HG03159 (cell line): ENCODE measurements around the gene LIPH.
"Not testable (repeated sequence)": the region's sequence is repeated elsewhere in the genome, so short reads cannot be mapped to it uniquely, and the experiment has no call there.

Source experiments
- ATAC-seq: cut with Tn5 transposase; IDR thresholded peaks from one replicate; pipeline ENCODE4 v1.9.1; 2021; ENCODE audit warnings: mild to moderate bottlenecking, moderate library complexity; ENCODE audit not compliant: unreplicated experiment

The LIPH gene

DNA sequence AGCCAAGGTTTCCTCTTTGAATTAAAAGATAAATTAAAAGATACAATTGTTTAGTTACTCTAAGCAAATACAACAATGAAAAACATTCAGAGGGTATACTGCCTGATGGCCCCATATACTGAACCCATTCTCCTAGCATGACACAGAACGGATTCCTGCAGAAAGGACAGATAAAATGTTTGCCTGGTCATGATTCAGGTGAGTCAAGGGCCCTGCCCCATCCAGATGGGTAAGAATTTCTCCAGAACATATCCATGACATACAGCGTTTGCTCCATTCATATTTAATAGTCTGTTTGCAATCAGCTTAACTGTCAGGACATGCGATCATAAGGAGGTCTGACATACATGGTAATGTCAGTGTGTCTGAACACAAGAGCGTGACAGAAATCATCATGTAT is 62.1 kb downstream of the LIPH start:
- ATAC-seq, result no peak

DNA sequence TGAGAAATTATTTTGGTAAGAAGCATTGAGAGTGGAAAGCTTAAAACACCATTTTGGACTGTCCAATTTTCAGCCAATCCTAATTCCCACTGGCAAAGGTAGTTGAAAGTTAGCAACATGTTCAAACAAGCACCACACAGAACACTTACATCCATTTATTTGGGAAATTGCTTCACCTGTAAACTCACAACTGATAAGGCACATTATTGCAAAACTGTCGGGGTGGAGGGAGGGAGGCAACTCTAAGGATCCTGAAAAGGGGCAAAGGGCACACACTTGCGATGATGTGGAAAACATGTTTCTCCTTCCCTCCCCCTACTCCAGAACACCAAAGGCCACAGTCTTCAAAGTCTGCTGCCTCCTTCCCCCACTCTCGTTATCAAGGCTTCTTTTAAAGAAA is 62.9 kb downstream of the LIPH start:
- no peak for ATAC-seq

DNA sequence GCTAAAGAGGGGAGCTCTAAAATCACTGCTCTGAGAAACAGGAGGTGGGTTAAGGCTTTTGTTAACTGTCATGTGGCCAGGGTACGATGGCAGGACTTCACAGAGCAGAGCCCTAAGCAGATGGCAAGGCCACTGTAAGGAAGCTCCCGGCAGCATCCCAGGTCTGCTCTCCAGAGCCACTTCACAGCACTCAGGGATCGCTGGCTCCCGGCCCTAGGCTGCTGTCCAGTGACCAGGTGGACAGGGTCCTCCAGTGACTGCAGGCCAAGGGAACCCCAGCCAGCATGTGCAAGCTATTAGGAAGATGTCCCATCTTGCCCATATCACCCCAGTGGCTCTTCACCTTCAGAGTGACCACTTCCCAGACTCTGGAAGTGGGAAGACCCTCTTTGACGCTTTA is 63.9 kb downstream of the LIPH start:
- ATAC-seq, result no peak

DNA sequence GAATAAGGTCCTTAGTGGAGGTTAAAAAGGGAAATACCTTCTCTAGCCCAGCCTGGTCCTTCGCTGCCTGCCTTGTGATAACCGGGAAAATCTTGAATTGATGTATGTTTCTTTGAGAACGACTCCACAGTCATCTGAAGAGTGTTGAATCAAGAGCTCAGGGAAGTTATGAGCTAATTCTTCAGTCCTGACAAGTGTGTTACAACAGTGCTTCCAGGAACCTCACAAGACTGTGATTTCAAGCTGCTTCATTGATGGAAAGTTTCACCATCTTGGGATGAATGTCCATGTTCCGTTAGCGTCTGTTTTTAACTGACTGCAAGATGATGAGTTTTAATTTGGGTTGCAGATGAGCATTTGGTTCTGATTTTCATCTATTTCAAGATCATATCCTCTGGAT is 66.0 kb downstream of the LIPH start:
- ATAC-seq, result no peak

DNA sequence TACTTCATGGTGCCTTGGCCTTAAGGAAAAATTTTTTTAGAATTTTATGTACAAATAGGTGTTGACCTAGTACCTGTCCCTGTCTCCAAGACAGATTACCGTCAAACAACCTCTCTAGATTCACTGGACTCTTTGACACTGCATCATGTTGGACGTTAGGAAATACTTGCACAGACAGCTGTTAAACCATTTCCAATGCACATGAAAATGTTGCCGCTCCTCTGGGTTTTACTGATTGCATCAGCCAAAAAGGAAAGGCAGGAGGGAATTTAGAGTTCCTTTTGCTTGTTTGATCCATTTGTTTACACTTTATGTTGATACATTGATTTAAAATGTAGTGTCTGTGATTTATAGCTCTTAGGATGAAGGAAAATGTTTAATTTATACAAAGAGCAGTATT is 68.1 kb downstream of the LIPH start:
- no peak for ATAC-seq

DNA sequence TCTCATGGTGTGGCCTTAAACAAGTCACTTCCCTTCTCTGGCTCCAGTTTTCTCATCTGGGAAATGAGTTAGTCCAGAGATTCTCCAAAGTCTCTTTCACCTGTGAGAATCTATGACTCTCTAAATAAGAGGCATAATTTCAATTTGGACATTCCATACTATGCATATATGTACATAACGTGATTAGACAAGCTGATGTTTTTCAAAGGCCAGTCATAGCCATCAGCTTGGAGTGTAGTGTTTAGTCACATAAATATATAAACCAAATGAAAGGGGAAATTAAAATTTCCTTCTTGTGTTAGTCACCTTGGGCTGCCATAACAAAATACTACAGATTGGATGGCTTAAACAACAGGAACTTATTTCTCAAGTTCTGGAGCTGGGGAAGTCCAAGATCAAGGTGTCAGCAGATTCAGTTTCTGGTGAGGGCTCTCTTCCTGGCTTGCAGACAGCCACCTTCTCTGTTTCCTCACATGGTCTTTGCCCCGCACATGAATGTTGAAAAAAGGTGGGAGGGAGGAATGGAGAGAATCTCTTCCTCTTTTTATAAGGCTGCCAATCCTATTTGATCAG is 72.9 kb downstream of the LIPH start:
- no peak for ATAC-seq

DNA sequence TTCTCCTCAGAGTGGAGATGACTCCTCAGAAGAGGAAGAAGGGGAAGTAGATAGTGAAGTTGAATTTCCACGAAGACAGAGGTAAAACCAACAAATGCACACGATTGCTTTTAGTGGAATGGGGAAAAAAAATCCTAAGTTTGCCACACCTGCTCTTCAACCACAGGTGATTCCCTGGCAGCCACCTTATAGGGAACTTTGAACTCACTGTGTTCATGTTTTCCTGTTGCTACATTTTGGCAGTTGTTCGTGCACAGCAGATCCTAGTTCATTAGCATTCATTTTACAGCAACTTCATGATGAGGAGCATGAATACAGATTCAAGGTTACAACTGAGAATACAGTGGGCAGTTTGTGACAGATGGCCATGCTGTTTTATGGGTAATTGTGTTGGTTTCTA is 75.1 kb downstream of the LIPH start:
- ATAC-seq, result no peak

DNA sequence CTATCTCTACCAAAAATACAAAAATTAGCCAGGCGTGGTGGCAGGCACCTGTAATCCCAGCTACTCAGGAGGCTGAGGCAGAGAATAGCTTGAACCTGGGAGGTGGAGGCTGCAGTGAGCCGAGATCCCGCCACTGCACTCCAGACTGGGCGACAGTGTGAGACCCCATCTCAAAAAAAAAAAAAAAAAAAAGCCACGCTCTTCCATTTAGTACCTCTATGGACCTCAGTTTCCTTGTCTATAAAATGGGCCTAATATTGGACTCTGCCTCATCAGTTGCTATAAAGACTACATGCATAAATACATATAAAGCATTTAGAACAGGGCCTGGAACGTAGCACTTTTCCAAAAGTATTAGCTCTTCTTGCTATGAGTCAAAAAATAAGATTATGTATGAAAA is 77.5 kb downstream of the LIPH start:
- not testable (repeated sequence) for ATAC-seq

DNA sequence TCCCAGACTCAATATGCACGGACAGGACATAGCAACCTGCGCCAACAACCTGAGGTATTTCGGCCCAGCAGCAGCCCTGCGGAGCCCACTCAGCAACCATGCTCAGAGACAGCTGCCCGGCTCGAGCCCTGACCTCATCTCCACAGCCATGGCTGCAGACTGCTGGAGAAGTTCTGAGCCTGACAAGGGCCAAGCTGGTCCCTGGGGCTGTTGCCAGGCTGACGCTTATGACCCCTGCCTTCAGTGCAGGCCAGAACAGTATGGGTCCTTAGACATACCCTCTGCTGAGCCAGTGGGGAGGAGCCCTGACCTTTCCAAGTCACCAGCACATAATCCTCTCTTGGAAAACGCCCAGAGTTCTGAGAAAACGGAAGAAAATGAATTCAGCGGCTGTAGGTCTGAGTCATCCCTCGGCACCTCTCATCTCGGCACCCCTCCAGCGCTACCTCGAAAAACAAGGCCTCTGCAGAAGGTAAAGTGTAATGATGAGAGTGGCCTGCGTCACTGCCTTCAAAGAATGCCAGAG is 79.0 kb downstream of the LIPH start:
- no peak for ATAC-seq

DNA sequence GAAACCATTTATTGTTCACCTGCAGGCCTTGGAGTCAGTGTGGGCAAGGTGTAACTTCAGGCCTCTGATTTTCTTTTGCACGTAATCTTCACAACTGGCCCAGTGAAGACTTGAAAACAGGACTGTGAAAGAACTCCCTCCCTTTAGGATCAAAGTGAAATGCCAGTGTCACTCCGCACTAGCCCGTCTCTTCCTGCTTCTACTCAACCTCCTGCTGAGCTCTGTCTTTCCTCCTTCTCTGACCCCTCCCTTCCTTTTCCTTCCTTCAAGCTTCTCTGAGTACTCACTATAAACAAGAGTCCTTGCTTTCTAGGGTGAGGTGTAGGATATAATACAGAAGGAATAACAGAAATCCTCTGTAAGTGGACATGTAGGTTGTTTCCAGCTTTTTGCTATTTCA is 82.1 kb downstream of the LIPH start:
- ATAC-seq, result no peak

DNA sequence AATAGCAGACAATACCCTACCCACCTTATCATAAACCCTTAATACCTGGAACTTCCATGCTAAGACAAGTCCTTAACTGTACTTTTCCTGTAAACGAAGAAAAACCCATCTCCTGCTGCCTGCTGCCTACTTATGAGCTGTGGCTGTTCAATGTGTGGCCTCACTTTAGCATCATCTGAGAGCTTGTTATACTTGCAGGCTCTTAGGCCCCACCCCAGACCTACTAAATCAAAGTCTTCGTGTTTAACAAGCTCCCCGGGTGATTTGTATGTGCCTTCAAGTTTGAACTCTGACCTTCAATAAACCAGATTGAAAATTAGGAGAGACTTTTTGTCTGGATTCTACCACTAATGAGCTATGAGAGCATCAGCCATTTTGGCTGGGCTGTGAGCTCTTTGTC is 82.8 kb downstream of the LIPH start:
- ATAC-seq, result no peak

DNA sequence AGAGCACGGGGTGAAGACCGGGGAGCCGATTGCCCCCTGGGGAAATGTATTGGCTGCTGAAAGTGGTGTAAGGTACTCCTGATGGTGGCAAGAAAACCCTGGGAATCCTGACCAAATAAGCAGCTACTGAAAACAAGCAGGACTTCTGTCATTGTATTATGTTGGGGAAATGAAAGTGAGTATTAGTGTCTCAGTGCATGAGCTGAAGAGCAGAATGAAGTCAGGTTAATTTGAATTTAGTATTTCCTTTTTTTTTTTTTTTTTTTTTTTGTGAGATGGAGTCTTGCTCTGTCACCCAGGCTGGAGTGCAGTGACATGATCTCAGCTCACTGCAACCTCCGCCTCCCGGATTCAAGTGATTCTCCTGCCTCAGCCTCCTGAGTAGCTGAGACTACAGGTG is 86.3 kb downstream of the LIPH start:
- ATAC-seq, result not testable (repeated sequence)

DNA sequence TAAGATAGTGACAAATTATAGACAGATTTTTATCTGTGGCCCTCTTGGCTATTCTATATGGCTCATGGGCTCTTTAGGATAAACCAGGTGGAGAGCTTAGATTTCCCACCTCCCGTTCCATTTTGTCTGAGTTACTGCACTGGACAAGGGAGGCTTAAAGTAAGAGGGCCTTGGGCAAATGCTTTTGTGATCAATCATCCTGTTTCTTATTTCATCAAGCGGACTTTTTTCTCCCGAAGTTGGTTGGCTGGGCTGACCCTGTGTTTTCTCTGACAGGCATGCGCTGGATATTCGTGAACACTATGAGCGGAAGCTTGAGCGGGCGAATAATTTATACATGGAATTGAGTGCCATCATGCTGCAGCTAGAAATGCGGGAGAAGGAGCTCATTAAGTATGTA is 86.9 kb downstream of the LIPH start:
- no peak for ATAC-seq

DNA sequence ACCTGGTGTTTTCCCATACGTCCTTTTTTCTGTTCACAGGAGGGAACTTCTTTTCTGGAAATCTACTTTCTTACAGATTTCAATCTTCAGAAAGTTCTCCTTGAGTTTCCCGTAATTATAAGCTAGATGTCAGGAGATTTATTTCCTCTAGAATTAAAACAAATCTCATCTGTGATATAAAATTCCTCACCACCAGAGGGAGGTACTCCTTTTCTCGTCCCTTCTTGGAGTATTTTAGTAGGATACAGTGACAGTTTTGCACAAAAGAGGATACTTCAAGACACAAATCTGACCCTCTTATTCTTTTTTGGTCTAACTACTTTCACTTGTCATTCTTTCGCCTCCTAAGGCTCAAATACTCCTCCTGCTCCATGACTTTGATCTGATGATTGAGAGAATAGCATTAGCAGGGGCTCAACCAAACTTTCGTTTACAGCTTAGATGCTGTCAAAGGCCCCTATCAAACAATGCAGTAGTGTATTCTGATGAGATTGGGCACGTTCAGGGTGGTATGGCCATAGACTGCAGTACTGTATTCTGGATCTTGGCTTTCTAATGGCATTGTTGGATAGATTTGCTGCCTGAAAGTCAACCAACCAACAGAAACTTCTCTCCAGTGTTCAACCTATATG is 91.6 kb downstream of the LIPH start:
- no peak for ATAC-seq

DNA sequence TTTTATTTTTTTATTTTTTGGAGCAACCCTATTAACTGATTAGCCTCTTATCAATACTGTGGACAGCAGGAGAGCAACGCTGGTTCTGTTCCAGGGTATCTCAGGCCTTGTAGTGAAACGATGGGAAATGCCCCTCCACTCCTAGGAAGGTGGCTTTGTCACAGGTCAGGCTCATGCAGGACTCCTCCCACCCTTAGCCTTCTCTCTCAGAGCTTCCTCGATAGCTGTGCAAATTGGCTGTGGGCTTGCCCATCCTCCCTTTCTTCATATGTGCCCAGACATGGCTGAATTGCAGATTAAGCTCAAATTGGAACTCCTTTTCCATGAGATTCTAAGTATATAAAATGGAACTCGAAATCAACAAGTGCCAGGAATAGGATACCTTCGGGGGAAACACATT is 92.1 kb downstream of the LIPH start:
- ATAC-seq, result no peak

DNA sequence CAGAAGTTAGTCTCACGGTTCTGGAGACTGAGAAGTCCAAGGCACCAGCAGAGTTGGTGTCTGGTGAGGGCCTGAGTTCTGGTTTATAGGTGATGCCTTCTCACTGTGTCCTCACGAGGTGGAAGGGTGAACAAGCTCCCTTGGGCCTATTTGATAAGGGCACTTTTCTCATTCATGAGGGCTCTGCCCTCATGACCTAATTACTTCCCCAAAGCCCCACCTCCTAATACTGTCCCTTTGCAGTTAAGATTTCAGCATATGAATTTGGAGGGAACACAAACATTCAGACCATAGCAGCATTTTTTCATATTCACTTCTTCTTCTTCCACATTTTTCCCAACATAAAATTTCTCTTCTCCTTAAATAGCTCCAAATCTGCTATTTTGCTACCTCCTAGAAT is 95.0 kb downstream of the LIPH start:
- ATAC-seq, result no peak
